Loucy (cell line): ENCODE results near the gene NMRAL1.

Experiments
- H2AFZ ChIP-seq: fragments of 200-600 bp; sonication (generic); 2 replicates; pipeline ENCODE4 v1.6.0; 2016; ENCODE audit warnings: antibody characterized with exemption, mild to moderate bottlenecking, low read length, moderate library complexity
- H3F3A ChIP-seq: fragments of 200-600 bp; 2 replicates; pipeline ENCODE4 v1.6.0; 2016; ENCODE audit warnings: antibody characterized with exemption, low read depth, mild to moderate bottlenecking
- H3K27me3 ChIP-seq: fragments of 200-600 bp; sonication (generic); 2 replicates; pipeline ENCODE4 v1.6.1; 2014; ENCODE audit warnings: low read length, mild to moderate bottlenecking; ENCODE audit not compliant: insufficient read depth, poor library complexity, severe bottlenecking
- H3K36me3 ChIP-seq: fragments of 200-600 bp; sonication (generic); 2 replicates; pipeline ENCODE4 v1.6.1; 2016; ENCODE audit warnings: low read length; ENCODE audit not compliant: insufficient read depth
- H3K4me1 ChIP-seq: fragments of 200-600 bp; sonication (generic); 2 replicates; pipeline ENCODE4 v1.5.1; 2014; ENCODE audit warnings: low read length, mild to moderate bottlenecking; ENCODE audit not compliant: insufficient read depth, poor library complexity, severe bottlenecking
- H3K4me2 ChIP-seq: fragments of 200-600 bp; sonication (generic); 2 replicates; pipeline ENCODE4 v1.6.0; 2014; ENCODE audit warnings: antibody characterized with exemption, low read length, low read depth, mild to moderate bottlenecking; ENCODE audit not compliant: poor library complexity, severe bottlenecking
- H3K4me3 ChIP-seq: fragments of 200-600 bp; sonication (generic); 2 replicates; pipeline ENCODE4 v1.5.1; 2014; ENCODE audit warnings: low read length, mild to moderate bottlenecking, mixed read lengths; ENCODE audit not compliant: poor library complexity, severe bottlenecking
- H3K79me2 ChIP-seq: fragments of 200-600 bp; sonication (generic); 2 replicates; pipeline ENCODE4 v1.6.1; 2014; ENCODE audit warnings: low read length; ENCODE audit not compliant: insufficient read depth
- H3K9ac ChIP-seq: fragments of 200-600 bp; sonication (generic); 2 replicates; pipeline ENCODE4 v1.6.0; 2014; ENCODE audit warnings: mild to moderate bottlenecking, low read depth, low read length, moderate library complexity; ENCODE audit not compliant: poor library complexity, severe bottlenecking
- H3K9me2 ChIP-seq: fragments of 200-600 bp; sonication (generic); replicated peaks from 2 replicates; pipeline ENCODE4 v1.6.1; 2016; ENCODE audit warnings: low read depth, low read length, mixed read lengths
- H3K9me3 ChIP-seq: fragments of 200-600 bp; sonication (generic); 2 replicates; pipeline ENCODE4 v1.6.1; 2014; ENCODE audit warnings: mild to moderate bottlenecking, antibody characterized with exemption, low read length, low read depth; ENCODE audit not compliant: insufficient read depth
- H4K20me1 ChIP-seq: fragments of 200-600 bp; sonication (generic); 2 replicates; pipeline ENCODE4 v1.6.0; 2014; ENCODE audit warnings: antibody characterized with exemption, low read length, mild to moderate bottlenecking; ENCODE audit not compliant: insufficient read depth, poor library complexity, severe bottlenecking
- CTCF ChIP-seq: fragments of 200-600 bp; sonication (generic); conservative IDR thresholded peaks from 2 replicates; pipeline ENCODE4 v1.5.1; 2014; ENCODE audit warnings: mild to moderate bottlenecking, antibody characterized with exemption, low read length
- EZH2phosphoT487 ChIP-seq: fragments of 200-600 bp; IDR thresholded peaks from 2 replicates; pipeline ENCODE4 v1.6.1; 2018; ENCODE audit warnings: antibody characterized with exemption, mild to moderate bottlenecking, moderate library complexity, borderline replicate concordance

Gene NMRAL1

GRCh38 chr16:4501071-4501478 lies 26.6 kb upstream of the NMRAL1 start:
- Histone ChIP-seq H3K36me3 (no peaks in the 10 kb centered on the region; the same call in 1 of the 2 replicates), H3K79me2 (peaks cover 5% of the 10 kb centered on the region; the same call in 1 of the 2 replicates), H4K20me1 (no peaks in the 10 kb centered on the region), H3K4me3 (no peak overlapping the region), H3K4me1 (no peaks in the 10 kb centered on the region), H3K27me3 (no peaks in the 10 kb centered on the region), H3K9me3 (no peaks in the 10 kb centered on the region), H3K4me2 (no peak overlapping the region), H3F3A (no peaks in the 10 kb centered on the region), H3K9me2 (no peaks in the 10 kb centered on the region), H3K9ac (no peak overlapping the region), H2AFZ (no peak overlapping the region)
- TF ChIP-seq EZH2phosphoT487 (no peak), CTCF (no peak)

GRCh38 chr16:4500272-4500671 lies 25.8 kb upstream of the NMRAL1 start:
- no peak for TF ChIP-seq CTCF
- TF ChIP-seq EZH2phosphoT487: no peak
- no peaks in the 10 kb centered on the region for H3K9me2 ChIP-seq
- no peaks in the 10 kb centered on the region for H3F3A ChIP-seq
- H3K9ac ChIP-seq: no peak overlapping the region
- H3K27me3 ChIP-seq: no peaks in the 10 kb centered on the region
- H3K4me3 ChIP-seq: no peak overlapping the region
- H2AFZ ChIP-seq: no peak overlapping the region
- H4K20me1 ChIP-seq: no peaks in the 10 kb centered on the region
- peaks cover 5% of the 10 kb centered on the region; the same call in 1 of the 2 replicates for H3K79me2 ChIP-seq
- H3K4me2 ChIP-seq: no peak overlapping the region
- H3K4me1 ChIP-seq: no peaks in the 10 kb centered on the region
- H3K36me3 ChIP-seq: no peaks in the 10 kb centered on the region
- no peaks in the 10 kb centered on the region for H3K9me3 ChIP-seq

GRCh38 chr16:4499196-4499555 lies 24.8 kb upstream of the NMRAL1 start:
- Histone ChIP-seq H4K20me1 (no peaks in the 10 kb centered on the region), H3K4me1 (no peaks in the 10 kb centered on the region), H3K4me2 (no peak overlapping the region), H3K9ac (no peak overlapping the region), H3K9me2 (no peaks in the 10 kb centered on the region), H3F3A (no peaks in the 10 kb centered on the region), H3K9me3 (no peaks in the 10 kb centered on the region), H3K4me3 (no peak overlapping the region), H3K27me3 (no peaks in the 10 kb centered on the region), H2AFZ (no peak overlapping the region), H3K36me3 (no peaks in the 10 kb centered on the region), H3K79me2 (peaks cover 5% of the 10 kb centered on the region; the same call in 1 of the 2 replicates)
- TF ChIP-seq CTCF (no peak), EZH2phosphoT487 (no peak)
